Stomach smooth muscle (tissue), 2 donors: ENCODE measurements around the gene KCTD1.

Source experiments
- H3K27ac ChIP-seq: one replicate; pipeline ENCODE4 v1.7.0; 2013; ENCODE audit warnings: mild to moderate bottlenecking, low read length, inconsistent platforms
- H3K27me3 ChIP-seq, 2 donors: one replicate each; pipeline ENCODE4 v1.7.0; 2013; ENCODE audit warnings: low read length in 2 of 2; ENCODE audit not compliant: insufficient read depth in 2 of 2, control insufficient read depth in 1 of 2
- H3K36me3 ChIP-seq, 2 donors: one replicate each; pipeline ENCODE4 v1.7.0; 2013; ENCODE audit warnings: low read length in 2 of 2; ENCODE audit not compliant: control insufficient read depth in 2 of 2, insufficient read depth in 2 of 2
- H3K4me1 ChIP-seq: one replicate; pipeline ENCODE4 v1.7.0; 2013; ENCODE audit warnings: low read length; ENCODE audit not compliant: control insufficient read depth, insufficient read depth
- H3K4me3 ChIP-seq, 2 donors: one replicate each; pipeline ENCODE4 v1.7.0; 2013; ENCODE audit warnings: low read length in 2 of 2
- H3K9ac ChIP-seq, 2 donors: one replicate each; pipeline ENCODE4 v1.7.0; 2013; ENCODE audit warnings: low read length in 2 of 2, mild to moderate bottlenecking in 1 of 2
- H3K9me3 ChIP-seq, 2 donors: one replicate each; pipeline ENCODE4 v1.7.0; 2013; ENCODE audit warnings: low read length in 2 of 2; ENCODE audit not compliant: control insufficient read depth in 2 of 2
- donor health status: healthy.
- donor health status: Pancreatic carcinoma.

KCTD1 gene

DNA sequence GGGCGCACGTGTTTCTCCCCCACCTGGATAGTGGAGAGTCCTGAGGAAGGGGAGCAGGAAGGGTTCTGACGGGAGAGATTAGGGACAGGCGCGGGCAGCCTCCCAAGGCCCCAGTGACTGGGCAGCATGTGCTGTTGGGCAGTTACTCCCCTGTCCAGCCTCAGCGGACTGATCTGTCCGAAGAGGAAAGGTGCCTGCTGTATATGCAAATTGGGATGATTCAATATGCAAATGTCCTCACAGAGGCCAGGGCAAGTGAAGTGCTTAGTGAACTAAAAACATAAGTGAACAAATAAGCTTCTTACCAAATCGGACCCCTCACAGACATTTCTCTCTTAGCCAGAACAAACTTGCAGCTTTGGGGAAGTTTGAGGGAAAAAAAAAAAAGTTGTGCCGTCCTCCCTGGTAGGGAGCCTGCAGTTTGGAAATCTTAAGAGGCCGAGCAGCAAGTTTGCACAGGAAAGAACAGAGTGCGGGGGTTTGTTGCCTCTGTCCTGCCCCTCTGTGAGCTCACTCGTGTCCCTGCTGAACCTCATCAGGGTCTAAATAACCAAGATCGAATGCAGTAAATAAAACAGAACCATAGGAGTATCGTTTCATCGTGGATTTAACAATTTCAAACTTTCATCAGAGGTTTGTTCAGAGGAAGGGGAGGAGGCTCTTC lies 141.4 kb downstream of the KCTD1 start:
- Histone ChIP-seq H3K27ac (no peak overlapping the region), H3K4me1 (no peaks in the 10 kb centered on the region), H3K9me3 (no peaks in the 10 kb centered on the region), H3K36me3 (no peaks in the 10 kb centered on the region), H3K4me3 (no peak overlapping the region), H3K9ac (no peak overlapping the region), H3K27me3 (no peaks in the 10 kb centered on the region)

DNA sequence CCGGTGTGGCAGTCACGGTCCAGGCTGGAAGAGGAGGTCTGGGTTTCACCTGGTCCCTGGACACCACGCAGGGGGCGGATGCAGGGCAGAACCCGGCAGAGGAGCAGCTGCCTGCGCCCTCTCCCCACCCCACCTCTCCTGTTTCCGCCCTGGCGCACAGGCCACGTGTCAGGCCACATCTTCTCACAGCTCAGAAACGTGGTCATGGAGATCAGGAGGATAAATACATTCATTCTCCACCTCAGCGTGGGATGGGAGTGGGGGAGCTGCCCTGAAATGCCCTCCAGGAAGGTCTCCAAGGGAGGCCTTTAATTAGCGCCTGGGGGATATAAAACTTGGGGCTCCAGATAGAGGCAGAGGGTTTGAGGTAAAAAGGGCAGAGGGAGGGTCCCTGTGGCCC lies 142.0 kb downstream of the KCTD1 start:
- H3K27ac ChIP-seq: no peak overlapping the region
- no peaks in the 10 kb centered on the region for H3K36me3 ChIP-seq
- H3K4me1 ChIP-seq: no peaks in the 10 kb centered on the region
- no peak overlapping the region for H3K9ac ChIP-seq
- H3K4me3 ChIP-seq: no peak overlapping the region
- no peaks in the 10 kb centered on the region for H3K27me3 ChIP-seq
- H3K9me3 ChIP-seq: no peaks in the 10 kb centered on the region

DNA sequence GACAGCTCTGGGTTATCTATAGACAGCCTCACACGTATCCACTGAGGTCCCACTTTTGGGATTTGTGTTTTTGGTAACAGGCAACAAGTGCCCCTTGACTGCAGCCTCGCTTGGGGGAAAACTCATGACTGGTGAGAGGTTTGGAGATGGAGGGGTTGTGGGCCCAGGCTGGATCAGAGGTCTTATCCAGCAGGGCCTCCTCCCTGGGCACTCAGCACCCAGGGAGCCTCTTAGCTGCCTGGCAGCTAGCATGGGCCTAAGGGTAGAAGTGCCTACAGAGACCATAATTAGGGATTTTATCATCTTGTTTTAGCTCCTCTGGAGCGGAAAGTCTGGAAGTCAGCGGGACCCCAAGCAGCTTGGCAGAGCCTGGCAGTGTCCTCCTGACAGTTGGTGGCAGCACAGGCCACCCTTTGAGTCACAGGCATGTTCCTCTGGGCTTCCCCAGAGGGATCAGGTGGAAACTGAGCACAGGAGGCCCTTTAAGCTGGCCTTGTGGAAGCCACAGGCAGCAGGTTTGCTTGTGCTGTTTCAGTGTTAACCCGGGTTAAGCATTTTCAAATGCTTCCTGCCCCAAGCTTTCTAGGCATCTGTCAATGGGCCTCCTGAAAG lies 143.1 kb downstream of the KCTD1 start:
- no peak overlapping the region for H3K4me3 ChIP-seq
- no peaks in the 10 kb centered on the region for H3K27me3 ChIP-seq
- H3K9me3 ChIP-seq: no peaks in the 10 kb centered on the region
- no peak overlapping the region for H3K9ac ChIP-seq
- no peak overlapping the region for H3K27ac ChIP-seq
- no peaks in the 10 kb centered on the region for H3K4me1 ChIP-seq
- no peaks in the 10 kb centered on the region for H3K36me3 ChIP-seq
